NB4 (cell line): ENCODE results near the gene RGS6.

Experiments
- POLR2A ChIP-seq: IDR thresholded peaks from 2 replicates; pipeline ENCODE4 v1.6.1; 2011; ENCODE audit warnings: mild to moderate bottlenecking; ENCODE audit not compliant: insufficient read length; ENCODE audit errors: extremely low read depth
- TF ChIP-seq, protein P1 (sequence below): IDR thresholded peaks from one replicate; pipeline ENCODE4 v1.5.1; 2012; ENCODE audit warnings: low read depth, low read length
- TF ChIP-seq, protein P2 (sequence below): IDR thresholded peaks from 2 replicates; pipeline ENCODE4 v1.6.1; 2011; ENCODE audit warnings: low read depth, low read length

DNA sequence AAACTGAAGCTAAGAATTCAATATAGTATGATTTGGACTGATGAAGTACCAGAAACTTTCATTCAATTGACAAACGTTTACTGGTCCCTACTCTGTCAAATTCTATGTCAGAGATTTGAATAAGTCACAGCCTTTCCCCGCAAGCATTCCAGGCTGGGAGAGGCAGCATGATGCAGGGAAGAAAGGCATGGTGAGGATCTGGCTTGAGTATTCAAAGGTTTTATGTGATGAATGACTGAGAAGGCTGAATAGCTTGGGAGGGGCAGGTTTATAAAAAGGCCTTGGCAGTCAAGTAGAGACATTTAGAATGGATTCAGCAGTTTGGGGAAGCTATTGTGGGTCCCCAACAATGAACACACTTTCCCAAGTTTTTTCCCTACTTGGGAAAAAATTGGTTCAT, 529.8 kb downstream of the RGS6 start:
- no peak for TF ChIP-seq POLR2A
- TF ChIP-seq, protein P1, sequence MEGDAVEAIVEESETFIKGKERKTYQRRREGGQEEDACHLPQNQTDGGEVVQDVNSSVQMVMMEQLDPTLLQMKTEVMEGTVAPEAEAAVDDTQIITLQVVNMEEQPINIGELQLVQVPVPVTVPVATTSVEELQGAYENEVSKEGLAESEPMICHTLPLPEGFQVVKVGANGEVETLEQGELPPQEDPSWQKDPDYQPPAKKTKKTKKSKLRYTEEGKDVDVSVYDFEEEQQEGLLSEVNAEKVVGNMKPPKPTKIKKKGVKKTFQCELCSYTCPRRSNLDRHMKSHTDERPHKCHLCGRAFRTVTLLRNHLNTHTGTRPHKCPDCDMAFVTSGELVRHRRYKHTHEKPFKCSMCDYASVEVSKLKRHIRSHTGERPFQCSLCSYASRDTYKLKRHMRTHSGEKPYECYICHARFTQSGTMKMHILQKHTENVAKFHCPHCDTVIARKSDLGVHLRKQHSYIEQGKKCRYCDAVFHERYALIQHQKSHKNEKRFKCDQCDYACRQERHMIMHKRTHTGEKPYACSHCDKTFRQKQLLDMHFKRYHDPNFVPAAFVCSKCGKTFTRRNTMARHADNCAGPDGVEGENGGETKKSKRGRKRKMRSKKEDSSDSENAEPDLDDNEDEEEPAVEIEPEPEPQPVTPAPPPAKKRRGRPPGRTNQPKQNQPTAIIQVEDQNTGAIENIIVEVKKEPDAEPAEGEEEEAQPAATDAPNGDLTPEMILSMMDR, result no peak
- TF ChIP-seq, protein P2, sequence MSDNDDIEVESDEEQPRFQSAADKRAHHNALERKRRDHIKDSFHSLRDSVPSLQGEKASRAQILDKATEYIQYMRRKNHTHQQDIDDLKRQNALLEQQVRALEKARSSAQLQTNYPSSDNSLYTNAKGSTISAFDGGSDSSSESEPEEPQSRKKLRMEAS, result no peak
